B cell (primary cell): ENCODE measurements around the gene BMP3. TPM values are rescaled to one million over a fixed set of nuclear protein-coding genes. Genes with fewer than 3 reads are reported as not detected.

ENCODE experiments used
- ATAC-seq: fragments of 200-7000 bp; cut with Tn5 transposase; one replicate; pipeline ENCODE4 v1.10.0; 2021; ENCODE audit warnings: low read depth, mild to moderate bottlenecking, moderate number of reproducible peaks, moderate library complexity
- CTCF ChIA-PET: fragments of 350-600 bp; sonication (Branson Sonifier 250); formaldehyde crosslinking; loops from one replicate; lab custom pipeline; 2021; ENCODE audit warnings: antibody characterized with exemption, inconsistent platforms; lab: Charles Lee
- POLR2A ChIA-PET: fragments of 350-600 bp; sonication (Branson Sonifier 250); formaldehyde crosslinking; loops from one replicate; lab custom pipeline; 2021; ENCODE audit warnings: antibody characterized with exemption; lab: Charles Lee
- DNase-seq: peaks from one replicate; pipeline ENCODE4 v3.0.0; 2013
- H2AFZ ChIP-seq: 2 replicates; pipeline ENCODE4 v1.6.1; 2012; ENCODE audit warnings: mild to moderate bottlenecking, low read depth, low read length; ENCODE audit not compliant: insufficient read depth, poor library complexity, severe bottlenecking
- H3K27ac ChIP-seq, 2 donors: 1 replicate in 1 of 2; 2 replicates in 1 of 2; pipeline ENCODE4 v1.5.1; 2012 to 2013; ENCODE audit warnings: low read length in 2 of 2, mild to moderate bottlenecking in 2 of 2, moderate library complexity in 1 of 2
- H3K27me3 ChIP-seq, 4 experiments: fragments of 200-600 bp in 1 of 4; sonication (generic) in 1 of 4; replicated peaks in 1 of 4; 1 replicate in 2 of 4; 2 replicates in 2 of 4; pipeline versions ENCODE4 v1.6.1 to v1.7.0; 2013 to 2016; ENCODE audit warnings: low read length in 3 of 4, mild to moderate bottlenecking in 2 of 4, mixed read lengths in 1 of 4, moderate library complexity in 1 of 4; ENCODE audit not compliant: insufficient read depth in 4 of 4, control insufficient read depth in 3 of 4; ENCODE audit errors: control extremely low read depth in 1 of 4
- H3K36me3 ChIP-seq, 2 experiments: replicated peaks in 1 of 2; 1 replicate in 1 of 2; 2 replicates in 1 of 2; pipeline versions ENCODE4 v1.6.1 to v1.7.1; 2013; ENCODE audit warnings: low read length in 1 of 2; ENCODE audit not compliant: insufficient read depth in 2 of 2, control insufficient read depth in 1 of 2; ENCODE audit errors: control extremely low read depth in 1 of 2, extremely low read depth in 1 of 2
- H3K4me1 ChIP-seq, 2 donors: fragments of 200-600 bp in 1 of 2; sonication (generic) in 1 of 2; 1 replicate in 1 of 2; 2 replicates in 1 of 2; pipeline versions ENCODE4 v1.5.1 to v1.6.1; 2013 to 2017; ENCODE audit warnings: low read length in 2 of 2; ENCODE audit not compliant: control insufficient read depth in 2 of 2, insufficient read depth in 2 of 2
- H3K4me2 ChIP-seq: replicated peaks from 2 replicates; pipeline ENCODE3; 2012; ENCODE audit warnings: mild to moderate bottlenecking, low read depth, low read length; ENCODE audit not compliant: poor library complexity, severe bottlenecking
- H3K4me3 ChIP-seq, 5 experiments: fragments of 200-600 bp in 1 of 5; sonication (generic) in 1 of 5; 1 replicate in 3 of 5; 2 replicates in 2 of 5; pipeline versions ENCODE4 v1.5.1 to v1.7.0; 2011 to 2016; ENCODE audit warnings: low read length in 4 of 5, mild to moderate bottlenecking in 4 of 5, low read depth in 2 of 5, control low read depth in 1 of 5, moderate library complexity in 1 of 5; ENCODE audit not compliant: insufficient read depth in 1 of 5; ENCODE audit errors: control extremely low read depth in 1 of 5, extremely low read depth in 1 of 5
- H3K79me2 ChIP-seq: fragments of 200-600 bp; sonication (generic); one replicate; pipeline ENCODE4 v1.6.0; 2016; ENCODE audit warnings: low read length; ENCODE audit not compliant: control insufficient read depth, insufficient read depth
- H3K9ac ChIP-seq: fragments of 200-600 bp; sonication (generic); 2 replicates; pipeline ENCODE4 v1.6.1; 2017; ENCODE audit warnings: mild to moderate bottlenecking, low read length, moderate library complexity
- H3K9me3 ChIP-seq, 3 donors: one replicate each; pipeline versions ENCODE4 v1.6.1 to v1.7.1; 2013; ENCODE audit warnings: low read length in 2 of 3; ENCODE audit not compliant: control insufficient read depth in 2 of 3, insufficient read depth in 1 of 3; ENCODE audit errors: control extremely low read depth in 1 of 3
- H4K20me1 ChIP-seq: 2 replicates; pipeline ENCODE4 v1.6.0; 2012; ENCODE audit warnings: mild to moderate bottlenecking, low read length; ENCODE audit not compliant: insufficient read depth, control insufficient read depth, poor library complexity, severe bottlenecking
- H3K27ac Mint-ChIP-seq: one replicate; pipeline ENCODE4 v1.8.0; 2021; ENCODE audit warnings: mixed read lengths
- H3K27me3 Mint-ChIP-seq: one replicate; pipeline ENCODE4 v1.8.0; 2021; ENCODE audit warnings: mixed read lengths
- H3K4me1 Mint-ChIP-seq: one replicate; pipeline ENCODE4 v1.8.0; 2021; ENCODE audit warnings: mixed read lengths
- H3K4me3 Mint-ChIP-seq: one replicate; pipeline ENCODE4 v1.8.0; 2021; ENCODE audit warnings: mixed read lengths
- H3K9me3 Mint-ChIP-seq: one replicate; pipeline ENCODE4 v1.8.0; 2022; ENCODE audit warnings: mixed read lengths; ENCODE audit not compliant: insufficient read depth
- CTCF ChIP-seq: fragments of 200-600 bp; IDR thresholded peaks from one replicate; pipeline ENCODE4 v1.8.0; 2022; ENCODE audit warnings: antibody characterized with exemption, mild to moderate bottlenecking
- EZH2 ChIP-seq: IDR thresholded peaks from 2 replicates; pipeline ENCODE4 v1.6.1; 2012; ENCODE audit warnings: borderline replicate concordance, low read depth, mild to moderate bottlenecking, moderate library complexity, low read length; ENCODE audit not compliant: insufficient read depth, poor library complexity, severe bottlenecking
- WGBS: methylation state at CpG from one replicate; pipeline ENCODE4 v1.1.5; 2013; ENCODE audit warnings: missing lambda C conversion rate; ENCODE audit not compliant: insufficient coverage; 5-methylcytosine and 5-hydroxymethylcytosine counted together
- intact Hi-C: fragments of 100-400 bp; cut with micrococcal nuclease; formaldehyde crosslinking; loops from one replicate; pipeline ENCODE4 v1.10.0; 2022
- polyA plus RNA-seq: library from polyadenylated mRNA; depleted of rRNA; stranded (reverse); fragments of >200 nt; gene quantifications from 2 replicates; pipeline ENCODE4 v1.2.3, GENCODE V29; 2012
- total RNA-seq, 2 donors: library from RNA; stranded (reverse); fragments of 120-200 nt in 1 of 2; gene quantifications; 1 replicate in 1 of 2; 2 replicates in 1 of 2; pipeline versions ENCODE4 v1.2.3 to v1.2.4, GENCODE V29; 2013 to 2022

BMP3 gene
- total and polyA plus RNA-seq, 2 donors (not counting 1 experiment from before 2014, with no cell fraction given): 0.49 to 0.57 TPM

- Mint-ChIP-seq H3K9me3 (no peaks in the 10 kb centered on the region), H3K27ac (no peak overlapping the region), H3K4me1 (no peaks in the 10 kb centered on the region), H3K27me3 (no peaks in the 10 kb centered on the region), H3K4me3 (no peak overlapping the region)
- TF ChIP-seq EZH2 (no peak), CTCF (no peak)
- Histone ChIP-seq H3K9ac (no peak overlapping the region), H3K79me2 (no peaks in the 10 kb centered on the region), H3K27me3 (no peaks in the 10 kb centered on the region), H4K20me1 (no peaks in the 10 kb centered on the region), H3K4me3 (no peak overlapping the region), H3K4me2 (no peak overlapping the region), H3K4me1 (no peaks in the 10 kb centered on the region), H3K9me3 (no peaks in the 10 kb centered on the region), H2AFZ (no peak overlapping the region), H3K36me3 (no peaks in the 10 kb centered on the region), H3K27ac (no peak overlapping the region)
- WGBS: 67% methylated on average over 1 of the region's 2 CpGs
- ChIA-PET CTCF (interaction anchor here (1.3 kb wide), 1 partner anchor 42 kb away, joined by 3 read pairs; no protein-coding TSS in a partner anchor), POLR2A (no interaction called here)
- no peak for ATAC-seq
- DNase-seq: no peak
- intact Hi-C loops: no loop called here
Observed at GRCh38 chr4:81095389-81095788, 64.9 kb downstream of the BMP3 start.

GRCh38 chr4:81096566-81096965 lies 66.1 kb downstream of the BMP3 start:
- ChIA-PET POLR2A (no interaction called here), CTCF (no interaction called here)
- no peak for TF ChIP-seq CTCF
- TF ChIP-seq EZH2: no peak
- H3K4me3 ChIP-seq: no peak overlapping the region
- no peaks in the 10 kb centered on the region for H3K36me3 ChIP-seq
- H3K9ac ChIP-seq: no peak overlapping the region
- ATAC-seq: no peak
- Mint-ChIP-seq H3K4me3 (no peak overlapping the region), H3K9me3 (no peaks in the 10 kb centered on the region), H3K27ac (no peak overlapping the region), H3K4me1 (no peaks in the 10 kb centered on the region), H3K27me3 (no peaks in the 10 kb centered on the region)
- H3K4me2 ChIP-seq: no peak overlapping the region
- no peaks in the 10 kb centered on the region for H4K20me1 ChIP-seq
- no peaks in the 10 kb centered on the region for H3K9me3 ChIP-seq
- H3K27me3 ChIP-seq: no peaks in the 10 kb centered on the region
- H3K27ac ChIP-seq: no peak overlapping the region
- intact Hi-C loops: no loop called here
- no CpG with 5 or more reads among the region's 1 CpG for WGBS
- H2AFZ ChIP-seq: no peak overlapping the region
- DNase-seq: no peak
- H3K79me2 ChIP-seq: no peaks in the 10 kb centered on the region
- no peaks in the 10 kb centered on the region for H3K4me1 ChIP-seq
